Measurements from ENCODE around the gene CDC45.
A peak's percentile ranks its signal among the peaks of the same experiment; 100 is the strongest.
"Not testable (repeated sequence)": the region's sequence is repeated elsewhere in the genome, so short reads cannot be mapped to it uniquely, and the experiment has no call there.

Gene CDC45

DNA sequence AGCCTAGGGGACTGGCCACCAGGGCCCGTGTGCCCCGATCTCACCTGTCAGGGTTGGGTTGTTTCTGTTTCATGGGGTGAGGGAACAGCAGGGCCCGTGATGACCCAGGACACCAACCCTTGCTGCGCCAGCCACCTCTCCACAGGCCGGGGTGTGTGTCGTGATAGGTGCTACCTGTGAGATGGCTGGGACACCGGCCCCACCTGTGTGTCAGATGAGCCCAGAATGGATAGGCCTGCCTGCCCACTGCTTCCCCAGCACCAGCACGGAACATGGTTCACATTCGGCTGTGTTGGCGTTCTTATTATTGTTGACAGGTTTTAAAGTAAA lies 37.4 kb downstream of the CDC45 start:
- DNase-seq = no peak

DNA sequence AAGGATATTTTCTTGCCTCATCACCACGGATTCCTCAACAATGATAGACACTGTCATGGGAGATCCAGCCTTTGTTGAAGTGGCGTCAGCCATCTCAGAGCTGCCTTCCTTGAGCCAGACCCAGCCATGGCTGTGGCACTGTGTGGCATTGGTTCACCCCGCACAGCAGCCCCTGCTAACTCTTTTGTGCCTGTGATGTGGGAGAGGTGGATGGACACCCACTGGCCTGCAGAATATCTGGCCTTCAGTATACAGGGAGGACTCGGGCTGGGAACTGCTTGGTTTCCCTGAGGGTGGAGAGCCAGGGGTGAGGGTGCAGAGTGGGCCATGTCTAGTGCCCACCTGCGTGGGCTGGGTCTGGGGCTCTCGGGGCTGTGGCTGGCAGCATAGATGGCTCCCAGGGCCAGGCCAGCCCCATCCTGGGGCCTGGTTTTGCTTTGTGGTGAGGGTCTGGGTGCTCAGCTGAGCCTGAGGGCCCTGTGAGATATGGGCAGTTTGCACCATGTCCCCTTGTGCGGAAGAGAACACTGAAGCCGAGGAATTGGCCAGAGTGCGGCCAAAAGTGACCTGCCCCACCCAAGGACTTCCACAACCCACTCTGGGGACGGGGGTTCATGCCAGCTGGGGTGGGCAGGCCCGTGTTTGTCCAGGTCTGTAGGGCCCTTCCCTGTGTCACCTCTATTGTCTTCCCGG lies 38.3 kb downstream of the CDC45 start:
- DNase-seq = no peak

DNA sequence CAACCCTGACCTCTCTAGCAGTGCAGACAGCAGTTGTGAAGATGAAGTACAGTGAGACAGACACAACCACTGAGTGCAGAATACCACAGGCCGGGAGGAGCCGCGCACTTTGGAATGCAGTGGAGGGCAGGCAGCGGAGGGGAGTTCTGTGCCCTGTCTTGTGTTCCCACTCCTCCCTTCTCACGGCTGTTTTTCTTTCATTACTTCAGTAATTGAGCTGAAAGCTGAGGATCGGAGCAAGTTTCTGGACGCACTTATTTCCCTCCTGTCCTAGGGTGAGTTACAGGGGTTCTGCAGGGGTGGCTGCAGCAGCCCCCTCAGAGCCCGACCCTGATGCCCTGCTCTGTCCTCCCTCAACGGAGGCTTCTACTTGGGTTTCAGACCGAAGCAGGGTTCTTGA lies 38.9 kb downstream of the CDC45 start:
- DNase-seq = no peak

DNA sequence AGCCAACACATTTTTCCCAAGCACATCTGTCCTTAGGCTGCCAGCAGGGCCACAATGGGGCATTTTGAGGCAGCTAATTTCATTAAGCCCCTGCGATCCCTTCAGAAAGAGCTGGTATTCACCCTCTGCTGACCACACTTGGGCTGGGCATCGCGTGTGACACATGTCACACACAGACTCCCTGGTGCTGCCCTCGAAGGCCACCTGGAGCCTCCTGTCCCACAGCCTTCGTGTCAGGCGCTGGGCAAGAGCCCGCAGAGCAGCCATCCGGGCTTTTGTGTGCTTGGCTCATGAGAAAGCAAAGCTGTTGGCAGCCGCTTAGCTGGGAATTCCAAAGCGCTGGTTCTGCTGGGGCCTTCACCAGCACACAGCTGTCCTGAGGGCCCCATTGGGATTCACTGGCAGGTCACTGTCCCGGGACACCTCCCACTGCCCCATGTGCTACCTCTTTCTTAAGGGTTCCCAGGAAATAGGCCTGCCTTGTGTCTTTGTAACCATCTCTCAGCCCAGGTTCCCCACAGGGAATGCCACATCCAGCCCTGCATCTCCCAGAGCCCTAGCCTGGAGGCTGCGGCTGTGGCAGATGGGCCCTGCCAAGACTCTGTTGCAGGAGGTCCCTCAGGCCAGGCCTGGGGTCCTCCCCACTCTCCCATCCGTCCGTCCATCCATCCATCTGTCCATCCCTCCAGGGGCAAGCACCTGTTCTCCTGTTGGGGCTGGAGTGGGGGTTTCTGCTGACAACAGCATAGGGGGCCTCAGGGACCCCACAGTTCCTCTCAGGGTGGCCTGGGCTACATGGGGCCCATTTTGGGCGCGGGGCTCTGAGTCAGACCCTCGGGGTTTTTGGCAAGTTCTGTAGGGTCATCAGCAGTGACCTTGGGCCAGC lies 39.6 kb downstream of the CDC45 start:
- DNase-seq = no peak

DNA sequence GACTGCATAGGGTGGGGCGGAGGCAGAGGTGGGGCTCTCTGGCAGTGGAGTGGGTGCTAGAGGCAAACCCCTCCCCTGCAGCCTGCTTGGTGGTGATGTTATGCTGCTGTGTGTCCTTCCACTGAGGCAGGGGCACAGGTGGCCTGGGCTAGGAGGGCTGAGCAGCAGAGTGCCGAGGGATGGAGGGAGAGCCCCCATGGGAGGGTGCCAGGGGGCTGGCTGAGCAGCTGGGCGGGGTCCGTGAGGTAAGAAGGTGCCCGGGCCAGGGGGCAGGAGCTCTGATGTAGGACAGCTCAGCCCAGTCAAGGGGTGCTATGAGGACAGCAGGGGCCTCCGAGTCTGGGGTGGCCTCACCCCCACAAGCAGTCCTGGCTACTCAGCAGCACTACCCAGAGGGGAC lies 40.3 kb downstream of the CDC45 start:
- DNase-seq = no peak

DNA sequence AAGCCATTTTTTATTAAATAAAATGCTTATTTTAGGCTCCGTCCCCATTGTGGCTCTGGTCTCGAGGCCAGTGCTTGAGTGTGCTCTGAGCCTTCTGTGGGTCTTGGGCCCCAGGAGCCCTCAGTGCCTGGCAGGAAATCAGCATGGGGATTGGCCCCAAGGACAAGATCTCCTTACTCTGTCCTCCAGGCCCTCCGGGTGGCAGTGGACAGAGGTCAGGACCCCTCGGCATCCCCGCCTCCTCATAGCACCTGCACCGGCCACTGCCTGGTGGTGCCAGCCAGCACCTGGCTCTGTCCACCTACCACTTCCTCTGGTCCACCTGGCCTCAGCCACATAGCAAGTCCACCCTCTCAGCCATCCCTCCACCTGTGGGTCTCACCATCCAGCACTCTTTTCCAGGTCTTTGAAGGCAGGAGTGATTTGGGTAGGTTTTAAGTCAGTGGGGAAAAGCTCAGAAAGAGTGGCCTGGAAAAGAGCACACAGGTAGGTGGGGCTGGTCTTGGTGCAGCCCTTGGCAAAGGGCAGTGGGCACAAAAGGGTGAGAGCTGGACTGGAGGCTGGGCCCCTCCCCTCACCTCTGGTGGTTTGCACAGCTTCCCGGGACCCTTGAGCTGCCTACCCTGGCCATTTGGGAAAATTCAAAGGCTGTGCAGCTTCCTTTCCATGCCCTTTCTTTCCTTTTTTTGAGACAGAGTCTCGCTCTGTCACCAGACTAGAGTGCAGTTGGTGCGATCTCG lies 41.0 kb downstream of the CDC45 start:
- no peak for DNase-seq

DNA sequence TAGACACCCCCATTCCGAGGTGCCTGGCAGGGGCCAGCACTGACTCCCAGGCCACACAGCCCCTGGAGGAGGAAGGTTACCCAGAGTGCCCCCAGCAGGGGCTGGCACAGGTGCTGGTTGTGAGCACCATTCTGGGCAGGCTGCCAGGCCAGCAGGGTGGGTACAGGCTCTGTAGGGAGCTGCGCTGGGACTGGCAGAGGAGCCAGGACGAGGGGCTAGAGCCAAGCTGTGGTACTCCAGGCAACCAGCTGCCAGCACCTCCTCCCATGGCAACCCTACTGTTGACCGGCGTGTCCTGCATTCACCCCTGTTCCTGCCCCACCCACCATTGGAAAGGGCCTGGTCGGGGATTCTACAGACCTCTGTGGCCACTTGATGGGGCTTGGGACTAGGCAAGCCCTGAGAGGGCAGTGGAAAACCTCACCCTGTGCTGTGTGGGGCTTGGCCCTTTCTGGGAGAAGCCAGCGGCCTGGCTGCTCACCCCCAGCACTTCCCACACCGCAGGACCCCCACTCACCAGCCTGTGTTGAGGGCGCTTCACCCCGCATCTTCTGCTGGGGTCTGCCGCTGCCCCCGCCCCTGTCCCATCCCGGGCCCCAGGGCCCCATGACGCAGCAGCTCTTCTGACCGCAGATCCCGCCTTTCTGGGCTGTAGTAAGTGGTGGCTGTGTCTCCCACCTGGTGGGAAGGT lies 42.6 kb downstream of the CDC45 start:
- DNase-seq = no peak

DNA sequence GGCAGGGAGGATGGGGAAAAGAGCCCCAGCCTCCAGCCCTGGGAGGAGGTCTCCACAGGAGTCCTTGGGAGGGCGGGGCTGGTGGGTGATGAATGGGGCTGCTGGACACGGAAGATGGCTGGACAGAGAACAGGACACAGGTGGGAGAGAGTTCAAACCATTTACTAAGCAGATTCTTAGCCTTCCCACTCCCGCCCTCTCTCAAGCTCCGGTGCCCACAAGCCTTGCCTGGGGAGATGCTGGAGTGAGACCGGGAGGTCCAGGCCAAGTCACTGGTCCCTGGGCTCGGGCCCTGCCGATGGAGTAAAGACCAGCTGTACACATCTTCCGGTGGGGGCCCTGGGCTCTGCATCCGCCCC lies 43.1 kb downstream of the CDC45 start:
- no peak for DNase-seq

DNA sequence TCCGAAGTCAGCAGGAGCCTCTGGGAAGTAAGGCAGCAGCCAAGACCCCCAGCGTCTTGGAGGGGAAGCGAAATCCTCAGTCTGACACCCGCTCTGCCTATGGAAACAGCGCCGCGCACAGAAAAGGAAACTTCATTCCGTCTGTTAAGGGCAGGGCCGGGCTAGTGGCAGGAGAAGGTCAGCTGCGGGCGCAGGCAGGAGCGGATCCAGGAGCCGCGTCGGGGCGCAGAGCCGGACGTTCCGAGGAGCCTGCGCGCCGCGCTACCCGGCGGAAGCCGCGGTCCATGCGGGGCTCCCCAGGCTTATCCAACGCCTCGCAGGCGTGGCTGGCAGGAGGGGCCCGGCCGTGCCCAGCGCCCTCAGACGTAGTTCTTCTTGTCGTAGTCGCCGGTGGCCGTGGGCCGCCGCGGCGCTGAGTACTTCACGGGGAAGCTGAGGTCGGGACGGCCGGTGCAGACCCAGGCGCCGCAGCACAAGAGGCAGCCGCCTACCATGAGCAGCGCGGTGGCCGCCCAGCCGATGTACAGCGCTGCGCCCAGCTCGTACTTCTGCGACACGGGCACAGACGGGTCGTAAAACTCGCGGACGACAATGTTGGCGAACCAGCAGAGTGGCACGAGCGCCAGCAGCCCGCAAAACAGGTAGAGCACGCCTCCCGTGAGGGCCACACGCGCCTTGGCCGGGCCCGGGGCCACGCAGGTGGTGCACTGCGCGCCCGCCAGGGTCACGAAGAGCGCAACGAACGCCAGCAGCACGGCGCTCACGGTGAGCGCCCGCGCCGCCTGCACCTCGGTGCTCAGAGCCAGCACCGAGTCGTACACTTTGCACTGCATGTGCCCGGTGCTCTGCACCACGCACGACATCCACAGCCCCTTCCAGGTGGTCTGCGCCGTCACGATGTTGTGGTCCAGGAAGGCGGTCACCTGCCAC lies 43.8 kb downstream of the CDC45 start:
- peak; percentile 15 for DNase-seq

DNA sequence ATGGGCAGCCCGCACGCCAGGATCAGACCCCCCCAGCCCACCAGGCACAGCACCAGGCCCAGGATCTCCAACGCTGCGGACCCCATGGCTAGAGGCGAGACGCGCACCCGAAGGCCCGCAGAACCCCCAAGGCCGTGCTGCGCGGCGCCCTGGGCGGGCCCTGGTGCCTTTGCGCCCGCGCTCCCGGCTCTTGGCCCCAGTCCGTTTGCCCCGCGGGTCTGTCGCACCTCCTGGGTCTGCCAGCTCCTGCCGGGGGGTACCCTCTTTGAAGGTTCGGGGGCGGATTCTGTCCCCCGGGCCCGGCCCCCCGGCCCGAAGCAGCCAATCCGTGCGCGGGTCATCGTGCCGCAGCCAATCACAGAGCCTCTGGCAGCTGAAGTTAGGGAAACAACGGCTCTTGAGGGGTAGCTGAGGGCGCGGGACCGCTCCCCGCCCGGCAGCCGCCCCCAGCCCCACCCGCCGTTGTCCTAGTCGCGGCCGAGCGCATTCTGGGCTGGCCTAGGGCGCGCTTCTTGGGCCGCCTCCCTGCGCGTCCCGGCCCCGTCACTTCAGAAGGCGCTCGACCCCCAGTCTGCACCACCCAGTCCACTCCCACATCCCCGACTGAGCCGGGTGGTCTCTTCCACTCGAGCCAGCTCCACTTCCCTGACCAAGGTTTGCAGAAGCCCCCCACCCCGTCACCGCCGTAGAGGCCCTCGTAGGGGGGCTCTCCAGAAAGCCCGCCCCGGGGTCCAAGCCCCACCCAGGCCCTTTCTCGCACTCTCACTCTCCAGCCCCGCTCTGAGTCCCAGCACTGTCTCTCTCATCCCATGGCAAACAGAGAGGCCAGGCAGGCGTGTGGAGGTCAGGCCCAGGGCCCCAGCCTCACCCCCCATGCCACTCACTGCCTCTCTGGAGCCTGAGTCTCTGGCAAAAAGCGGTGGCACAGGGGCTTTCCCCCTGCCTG lies 44.7 kb downstream of the CDC45 start, which contains the start of gene CLDN5:
Gene CLDN5 (minus strand): TSS at position 241 of the 946 bp plus-strand sequence. CDS start 155 bp downstream, at position 86.
- no peak for DNase-seq

DNA sequence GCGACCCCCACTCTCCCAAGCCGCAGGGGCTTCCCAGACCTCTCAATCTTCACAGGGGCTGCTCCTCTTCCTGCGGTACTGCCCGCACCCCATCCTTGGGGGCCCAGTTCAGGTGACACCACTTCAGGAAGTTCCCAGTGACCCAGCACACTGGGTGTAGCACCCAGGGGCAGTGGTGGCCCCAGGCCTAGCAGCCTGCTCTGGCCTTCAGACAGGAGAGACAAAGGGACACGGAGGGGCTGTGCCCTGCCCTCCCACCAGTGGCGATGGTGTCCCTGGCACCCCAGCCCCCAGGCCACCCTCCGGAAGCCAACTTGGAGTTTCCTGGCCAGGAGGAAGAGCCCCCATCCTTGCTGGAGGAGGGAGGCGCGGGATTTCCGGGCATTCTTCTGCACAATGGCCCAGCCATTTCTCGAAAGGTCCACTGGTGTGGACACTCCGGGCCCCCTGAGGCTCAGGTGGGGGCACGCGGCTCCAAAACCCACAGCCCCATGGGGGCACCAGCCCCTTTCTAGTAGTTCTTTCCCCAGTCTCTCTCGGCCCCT lies 45.5 kb downstream of the CDC45 start:
- DNase-seq = no peak

DNA sequence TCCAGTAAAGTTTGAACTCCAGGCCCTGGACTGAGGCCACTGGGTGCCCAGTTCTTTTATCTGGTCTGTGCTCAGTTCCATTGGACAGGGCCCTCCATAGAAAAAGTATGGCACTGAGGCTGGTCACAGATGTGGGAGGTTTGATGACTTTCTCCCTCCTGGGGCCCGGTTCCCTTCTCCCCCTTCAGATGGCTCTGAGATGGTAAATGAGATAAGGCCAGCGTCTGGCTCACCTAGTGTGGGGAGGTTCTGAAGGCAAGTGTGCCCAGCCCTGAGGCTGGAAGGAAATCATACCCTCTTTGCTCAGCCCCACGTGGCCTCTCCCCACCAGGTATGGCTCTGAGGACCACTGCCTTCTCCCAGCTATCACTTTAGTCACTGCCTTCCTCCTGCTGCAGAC lies 45.9 kb downstream of the CDC45 start:
- DNase-seq = no peak

DNA sequence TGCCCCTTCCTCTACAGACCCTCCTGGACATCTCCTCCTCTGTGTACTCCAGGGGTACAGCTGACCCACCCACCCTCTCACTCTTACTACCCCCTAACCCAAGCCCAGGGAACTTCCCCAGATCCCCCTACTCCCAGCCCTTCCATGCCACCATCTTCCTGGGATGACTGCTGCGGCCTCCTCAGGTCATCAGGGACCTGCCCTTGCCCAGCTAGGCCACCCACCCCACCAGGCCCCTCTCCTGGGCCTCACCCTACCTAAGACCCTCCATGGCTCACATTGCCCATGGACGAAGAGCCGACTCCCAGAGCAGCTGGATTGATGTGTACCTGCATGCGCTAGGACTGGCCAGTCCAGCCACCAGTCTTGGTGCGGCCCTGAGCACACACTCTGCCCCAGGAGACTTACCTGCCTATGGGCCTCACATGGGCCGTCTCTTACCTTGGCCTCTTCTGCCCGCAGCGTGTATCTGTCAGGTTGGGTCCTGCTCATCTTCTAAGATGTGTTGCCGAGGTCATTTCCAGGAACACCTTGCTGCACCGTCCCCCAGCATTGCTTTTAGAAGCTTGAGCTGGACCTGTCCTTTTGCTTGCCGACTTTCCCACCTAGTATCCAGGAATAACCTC lies 46.5 kb downstream of the CDC45 start:
- DNase-seq = no peak

DNA sequence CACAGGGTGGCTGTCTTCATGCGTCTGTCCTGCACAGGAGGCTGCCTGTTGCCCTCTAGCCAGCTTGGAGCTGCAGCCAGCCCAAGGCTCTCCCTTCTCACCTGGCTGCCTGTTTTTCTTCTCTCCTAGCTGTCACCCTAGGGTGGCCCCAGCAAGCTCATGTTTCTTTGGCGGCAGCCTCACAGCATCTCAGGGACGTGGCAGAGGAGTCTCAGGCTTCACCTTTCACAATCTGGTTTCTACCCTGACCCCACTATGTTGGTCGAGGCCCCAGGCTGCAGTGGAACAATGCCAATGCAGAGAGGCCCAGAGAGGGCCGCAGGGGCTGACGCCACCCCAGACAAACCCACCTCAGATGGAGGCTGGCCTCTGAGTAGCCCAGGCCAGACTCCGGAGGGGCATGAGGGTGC lies 47.0 kb downstream of the CDC45 start:
- DNase-seq = no peak

DNA sequence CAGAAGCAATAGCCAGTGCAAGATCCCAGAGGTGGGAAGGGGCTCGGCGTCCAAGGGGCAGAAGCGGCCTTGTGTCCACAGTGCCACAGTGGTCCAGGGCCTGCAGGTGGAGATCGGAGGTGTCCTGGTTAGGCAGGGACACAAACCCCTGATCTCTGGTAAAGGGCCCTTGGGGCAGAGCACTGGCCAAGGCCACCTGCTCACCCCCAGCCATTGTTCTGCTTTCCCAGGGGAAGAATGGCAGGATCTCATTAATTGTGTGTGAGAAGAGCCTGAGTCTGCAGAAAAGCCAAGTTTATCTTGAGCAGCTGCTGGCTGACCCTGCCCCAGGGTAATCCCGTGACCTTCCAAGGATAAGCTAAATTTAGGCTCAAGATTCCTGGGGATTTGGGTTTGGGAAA lies 47.6 kb downstream of the CDC45 start:
- DNase-seq = no peak

DNA sequence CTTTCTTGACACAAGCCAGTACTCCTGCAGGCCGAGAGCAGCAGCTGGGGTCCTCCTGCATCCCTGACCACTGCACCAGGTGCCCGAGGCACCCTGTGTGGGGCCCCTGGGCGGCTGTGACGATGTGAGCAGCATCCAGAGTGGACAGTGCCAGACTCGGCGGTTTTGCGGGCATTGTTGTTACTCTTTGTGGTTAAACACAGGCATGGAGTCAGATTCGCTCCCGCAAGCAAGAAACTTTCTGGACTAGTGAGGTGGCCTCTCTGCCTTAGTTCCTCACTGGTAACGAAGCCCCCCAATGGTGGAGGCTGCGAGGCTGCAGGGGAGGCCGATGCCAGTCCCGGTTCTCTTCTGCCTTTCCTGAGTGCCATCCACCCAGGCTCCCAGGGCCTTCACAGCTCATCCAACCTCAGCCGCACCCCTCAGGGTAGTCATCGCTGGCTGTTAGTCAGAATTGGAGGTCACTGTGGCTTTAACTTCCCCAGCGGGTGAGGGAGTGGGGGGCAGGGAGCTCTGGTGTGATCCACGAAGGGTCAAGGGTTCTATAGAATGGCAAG lies 48.2 kb downstream of the CDC45 start:
- peak; percentile 75 for DNase-seq

DNA sequence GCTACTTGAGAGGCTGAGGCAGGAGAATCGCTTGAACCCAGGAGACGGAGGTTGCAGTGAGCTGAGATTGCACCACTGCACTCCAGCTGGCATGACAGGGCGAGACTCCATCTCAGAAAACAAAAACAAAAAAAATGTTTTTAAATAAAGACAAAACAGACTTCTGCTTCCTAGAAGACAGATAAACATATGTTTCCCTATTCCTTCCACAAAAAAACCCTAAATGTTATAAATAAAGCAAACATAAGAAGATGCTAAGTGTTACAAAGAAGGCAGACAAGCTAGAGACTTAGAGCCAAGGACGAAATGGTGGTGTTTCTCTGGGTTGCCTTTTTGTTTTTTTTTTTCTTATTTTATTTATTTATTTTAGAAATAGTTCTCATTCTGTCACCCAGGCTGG lies 50.1 kb downstream of the CDC45 start:
- DNase-seq = no peak

DNA sequence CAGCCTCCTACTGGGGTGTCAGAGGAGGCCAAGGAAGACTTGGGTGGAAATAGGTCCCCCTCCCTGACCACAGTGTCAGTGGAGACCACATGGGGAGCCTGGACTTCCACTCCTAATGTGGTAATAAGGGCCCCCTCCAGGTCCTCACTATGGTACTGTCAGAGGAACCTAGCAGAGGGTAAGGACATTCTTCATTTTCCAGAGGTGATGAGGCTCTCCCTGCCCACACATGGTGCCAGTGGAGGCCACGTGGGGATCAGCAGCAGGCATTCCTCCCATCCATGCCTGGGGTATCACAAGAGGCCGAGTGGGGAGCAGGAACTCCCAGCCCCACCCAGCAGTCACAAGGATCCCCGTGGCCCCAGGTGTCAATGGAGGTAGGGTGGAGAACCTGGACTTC lies 51.0 kb downstream of the CDC45 start:
- no peak for DNase-seq

DNA sequence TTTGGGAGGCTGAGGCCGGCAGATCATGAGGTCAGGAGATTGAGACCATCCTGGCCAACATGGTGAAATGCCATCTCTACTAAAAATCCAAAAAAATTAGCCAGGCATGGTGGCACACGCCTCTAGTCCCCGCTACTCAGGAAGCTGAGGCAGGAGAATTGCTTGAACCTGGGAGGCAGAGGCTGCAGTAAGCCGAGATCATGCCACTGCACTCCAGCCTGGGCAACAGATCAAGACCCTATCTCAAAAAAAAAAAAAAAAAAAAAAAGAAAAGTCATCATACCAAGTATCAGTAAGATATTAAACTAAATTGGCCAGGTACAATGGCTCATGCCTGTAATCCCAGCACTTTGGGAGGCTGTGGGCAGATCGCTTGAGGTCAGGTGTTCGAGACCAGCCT lies 51.6 kb downstream of the CDC45 start:
- DNase-seq = not testable (repeated sequence)
